HG03108 (cell line): ENCODE results near the gene CXorf49B.
"Not testable (repeated sequence)": the region's sequence is repeated elsewhere in the genome, so short reads cannot be mapped to it uniquely, and the experiment has no call there.

ENCODE experiments used
- ATAC-seq: cut with Tn5 transposase; IDR thresholded peaks from one replicate; pipeline ENCODE4 v1.9.1; 2021; ENCODE audit warnings: moderate library complexity; ENCODE audit not compliant: unreplicated experiment

The CXorf49B gene

DNA sequence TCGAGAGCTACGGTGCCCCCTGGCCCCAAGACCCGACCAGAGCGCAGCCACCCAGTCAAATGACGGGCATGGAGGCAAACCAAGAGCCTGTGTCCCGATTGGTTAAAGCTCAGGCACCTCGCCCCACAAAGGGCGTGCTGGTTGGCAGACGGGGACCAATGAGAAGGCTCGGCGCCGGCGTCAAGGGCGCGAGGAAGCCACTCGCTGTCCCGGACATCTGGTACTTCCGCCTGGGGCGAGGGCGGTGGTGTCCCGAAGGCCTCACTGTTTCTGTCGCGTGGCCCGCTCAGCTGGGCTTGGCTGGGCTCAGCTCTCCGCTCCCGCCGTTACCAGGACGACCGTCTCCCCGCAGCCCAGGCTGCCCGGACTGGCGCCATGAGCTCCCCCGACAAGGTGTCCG is at the start of gene CXorf49B:
TSS of gene CXorf49B (plus strand) at position 301 of the 400 bp plus-strand sequence. CDS start at position 376, 75 bp downstream.
- ATAC-seq, result not testable (repeated sequence)

DNA sequence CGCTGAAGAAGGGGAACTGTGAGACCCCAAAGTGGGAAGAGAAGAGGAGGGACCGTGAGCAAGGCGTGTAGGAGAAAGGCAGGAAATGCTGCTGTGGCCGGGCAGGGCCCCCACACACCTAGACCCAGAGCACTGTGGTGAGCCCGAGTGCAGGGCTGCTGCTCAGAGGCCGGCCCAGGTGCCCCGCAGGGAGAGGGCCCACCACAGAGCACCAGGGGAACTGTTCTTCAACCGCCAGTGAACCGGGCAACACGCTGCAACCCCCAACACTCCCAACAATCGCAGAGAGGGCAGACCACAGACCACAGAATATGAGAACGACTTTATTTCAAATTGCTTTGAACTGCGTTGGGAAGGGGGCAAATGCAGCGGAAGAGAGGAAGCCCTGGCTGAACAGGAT is 49.1 kb upstream of the CXorf49B start:
- not testable (repeated sequence) for ATAC-seq

DNA sequence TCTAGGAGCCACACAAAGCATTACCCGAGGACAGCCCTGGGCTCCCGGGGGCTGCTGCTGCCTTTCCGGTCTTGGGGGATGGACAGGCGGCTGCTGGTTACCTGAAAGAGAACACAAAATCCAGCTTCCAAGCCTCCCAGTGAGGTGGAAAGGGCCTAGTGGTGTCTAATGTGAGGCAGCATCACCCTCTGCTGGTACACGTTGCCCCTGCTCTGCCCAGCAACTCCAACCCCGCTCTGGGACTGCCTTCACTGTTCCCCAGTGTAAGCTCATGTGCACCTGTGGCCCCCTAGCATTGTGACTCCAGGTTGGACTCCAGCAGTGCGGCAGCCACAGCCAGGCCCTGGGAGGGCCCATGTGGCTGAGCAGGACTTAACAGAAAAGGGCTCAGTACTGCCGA is 47.6 kb upstream of the CXorf49B start:
- not testable (repeated sequence) for ATAC-seq

DNA sequence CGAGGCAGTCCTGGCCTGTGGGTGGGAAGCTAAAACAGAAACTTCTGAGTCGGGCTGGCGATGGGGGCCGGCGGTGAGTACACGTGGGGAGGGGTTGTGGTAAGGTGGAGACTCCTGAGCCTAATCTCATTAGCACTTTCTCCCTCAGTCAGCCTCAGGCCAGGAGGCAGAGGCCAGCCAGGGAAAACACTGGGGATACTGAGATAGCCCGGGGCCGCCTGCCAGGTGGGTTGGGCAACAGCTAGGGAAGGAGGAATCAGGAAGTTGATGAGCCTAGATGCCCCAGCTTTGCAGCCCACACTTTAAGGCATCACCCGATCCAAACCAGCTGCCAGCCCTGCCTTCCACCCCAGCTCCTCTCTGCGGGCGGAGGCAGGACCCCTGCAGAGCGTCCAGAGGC is 46.8 kb upstream of the CXorf49B start:
- not testable (repeated sequence) for ATAC-seq

DNA sequence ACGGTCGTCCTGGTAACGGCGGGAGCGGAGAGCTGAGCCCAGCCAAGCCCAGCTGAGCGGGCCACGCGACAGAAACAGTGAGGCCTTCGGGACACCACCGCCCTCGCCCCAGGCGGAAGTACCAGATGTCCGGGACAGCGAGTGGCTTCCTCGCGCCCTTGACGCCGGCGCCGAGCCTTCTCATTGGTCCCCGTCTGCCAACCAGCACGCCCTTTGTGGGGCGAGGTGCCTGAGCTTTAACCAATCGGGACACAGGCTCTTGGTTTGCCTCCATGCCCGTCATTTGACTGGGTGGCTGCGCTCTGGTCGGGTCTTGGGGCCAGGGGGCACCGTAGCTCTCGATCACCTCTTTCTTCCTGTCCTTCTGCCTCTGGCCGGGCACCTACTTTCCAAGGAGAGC is 45.0 kb upstream of the CXorf49B start, which contains the start of gene CXorf49:
TSS of gene CXorf49 (minus strand) at position 101 of the 400 bp plus-strand sequence. CDS start 134 bp downstream, outside the sequence.
- ATAC-seq, result not testable (repeated sequence)

DNA sequence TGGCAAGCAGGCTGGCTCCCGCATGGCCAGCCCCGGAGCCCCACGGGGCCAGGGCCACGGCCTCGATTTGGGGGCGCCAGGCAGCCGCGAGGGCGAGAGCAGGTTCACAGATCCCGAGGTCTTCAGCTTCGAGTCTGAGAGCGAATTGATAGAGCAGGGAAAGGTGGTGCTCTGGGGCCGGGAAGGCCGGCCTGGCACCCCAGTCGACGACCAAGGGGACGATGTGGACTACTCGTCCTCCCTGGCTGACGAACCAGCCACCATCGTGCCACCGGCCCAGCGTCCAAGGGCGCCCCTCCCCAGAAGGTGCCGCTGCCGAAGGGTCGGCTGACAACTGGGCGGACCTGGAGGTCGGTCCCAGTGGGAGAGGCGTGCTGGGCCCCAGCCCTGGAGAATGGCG is 44.0 kb upstream of the CXorf49B start:
- ATAC-seq, result not testable (repeated sequence)

DNA sequence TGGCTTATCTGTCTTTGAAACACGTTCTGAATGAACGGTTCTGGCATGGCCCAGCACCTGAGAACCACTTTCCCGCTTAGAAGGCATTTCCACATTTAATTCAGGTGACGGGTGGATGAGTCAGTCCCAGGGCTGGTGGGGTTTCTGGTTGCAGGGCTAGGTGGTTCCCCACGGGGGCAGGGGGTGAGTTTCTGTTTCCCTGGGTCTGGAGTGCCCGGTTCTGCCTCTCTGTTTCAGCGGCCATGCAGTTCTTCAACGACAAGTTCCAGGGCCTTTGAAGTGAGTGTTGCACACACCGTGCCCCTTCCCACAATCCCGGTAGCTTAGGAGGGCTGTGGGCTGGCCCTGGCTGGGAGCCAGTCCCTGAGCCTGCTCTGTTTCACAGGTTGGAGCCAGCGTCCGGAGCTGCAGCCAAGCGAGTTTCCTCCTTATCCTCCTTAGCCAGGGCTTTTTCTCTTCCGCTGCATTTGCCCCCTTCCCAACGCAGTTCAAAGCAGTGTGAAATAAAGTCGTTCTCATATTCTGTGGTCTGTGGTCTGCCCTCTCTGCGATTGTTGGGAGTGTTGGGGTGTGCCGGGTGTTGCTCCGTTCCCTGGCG is 42.8 kb upstream of the CXorf49B start:
- ATAC-seq, result not testable (repeated sequence)

DNA sequence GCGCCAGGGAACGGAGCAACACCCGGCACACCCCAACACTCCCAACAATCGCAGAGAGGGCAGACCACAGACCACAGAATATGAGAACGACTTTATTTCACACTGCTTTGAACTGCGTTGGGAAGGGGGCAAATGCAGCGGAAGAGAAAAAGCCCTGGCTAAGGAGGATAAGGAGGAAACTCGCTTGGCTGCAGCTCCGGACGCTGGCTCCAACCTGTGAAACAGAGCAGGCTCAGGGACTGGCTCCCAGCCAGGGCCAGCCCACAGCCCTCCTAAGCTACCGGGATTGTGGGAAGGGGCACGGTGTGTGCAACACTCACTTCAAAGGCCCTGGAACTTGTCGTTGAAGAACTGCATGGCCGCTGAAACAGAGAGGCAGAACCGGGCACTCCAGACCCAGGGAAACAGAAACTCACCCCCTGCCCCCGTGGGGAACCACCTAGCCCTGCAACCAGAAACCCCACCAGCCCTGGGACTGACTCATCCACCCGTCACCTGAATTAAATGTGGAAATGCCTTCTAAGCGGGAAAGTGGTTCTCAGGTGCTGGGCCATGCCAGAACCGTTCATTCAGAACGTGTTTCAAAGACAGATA is 2.4 kb upstream of the CXorf49B start:
- ATAC-seq, result not testable (repeated sequence)

DNA sequence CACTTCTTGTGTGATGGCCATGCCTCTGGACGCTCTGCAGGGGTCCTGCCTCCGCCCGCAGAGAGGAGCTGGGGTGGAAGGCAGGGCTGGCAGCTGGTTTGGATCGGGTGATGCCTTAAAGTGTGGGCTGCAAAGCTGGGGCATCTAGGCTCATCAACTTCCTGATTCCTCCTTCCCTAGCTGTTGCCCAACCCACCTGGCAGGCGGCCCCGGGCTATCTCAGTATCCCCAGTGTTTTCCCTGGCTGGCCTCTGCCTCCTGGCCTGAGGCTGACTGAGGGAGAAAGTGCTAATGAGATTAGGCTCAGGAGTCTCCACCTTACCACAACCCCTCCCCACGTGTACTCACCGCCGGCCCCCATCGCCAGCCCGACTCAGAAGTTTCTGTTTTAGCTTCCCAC is 1.7 kb downstream of the CXorf49B start:
- not testable (repeated sequence) for ATAC-seq

DNA sequence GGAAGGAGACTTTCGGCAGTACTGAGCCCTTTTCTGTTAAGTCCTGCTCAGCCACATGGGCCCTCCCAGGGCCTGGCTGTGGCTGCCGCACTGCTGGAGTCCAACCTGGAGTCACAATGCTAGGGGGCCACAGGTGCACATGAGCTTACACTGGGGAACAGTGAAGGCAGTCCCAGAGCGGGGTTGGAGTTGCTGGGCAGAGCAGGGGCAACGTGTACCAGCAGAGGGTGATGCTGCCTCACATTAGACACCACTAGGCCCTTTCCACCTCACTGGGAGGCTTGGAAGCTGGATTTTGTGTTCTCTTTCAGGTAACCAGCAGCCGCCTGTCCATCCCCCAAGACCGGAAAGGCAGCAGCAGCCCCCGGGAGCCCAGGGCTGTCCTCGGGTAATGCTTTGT is 2.5 kb downstream of the CXorf49B start:
- ATAC-seq, result not testable (repeated sequence)

DNA sequence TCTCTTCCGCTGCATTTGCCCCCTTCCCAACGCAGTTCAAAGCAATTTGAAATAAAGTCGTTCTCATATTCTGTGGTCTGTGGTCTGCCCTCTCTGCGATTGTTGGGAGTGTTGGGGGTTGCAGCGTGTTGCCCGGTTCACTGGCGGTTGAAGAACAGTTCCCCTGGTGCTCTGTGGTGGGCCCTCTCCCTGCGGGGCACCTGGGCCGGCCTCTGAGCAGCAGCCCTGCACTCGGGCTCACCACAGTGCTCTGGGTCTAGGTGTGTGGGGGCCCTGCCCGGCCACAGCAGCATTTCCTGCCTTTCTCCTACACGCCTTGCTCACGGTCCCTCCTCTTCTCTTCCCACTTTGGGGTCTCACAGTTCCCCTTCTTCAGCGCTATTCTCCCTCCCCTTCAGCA is 4.0 kb downstream of the CXorf49B start:
- not testable (repeated sequence) for ATAC-seq

DNA sequence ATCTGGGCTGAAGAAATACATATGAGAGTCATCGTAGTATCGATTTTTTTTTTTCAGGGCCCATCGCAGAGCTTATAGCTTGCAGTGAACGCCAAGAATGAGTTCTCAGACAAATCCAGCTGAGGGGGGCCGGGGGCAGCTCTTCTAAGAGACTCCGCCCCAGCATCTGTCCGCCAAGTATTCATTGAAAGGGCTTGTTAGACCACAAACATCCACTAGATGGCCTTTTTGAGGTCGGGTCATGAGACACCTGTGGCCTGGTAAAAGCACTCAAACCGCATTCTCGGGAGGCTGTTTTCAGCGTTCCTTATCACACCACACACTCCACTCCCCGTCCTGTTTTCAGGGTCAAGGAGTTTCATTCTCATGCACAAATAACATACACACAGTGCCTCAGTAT is 15.2 kb downstream of the CXorf49B start:
- not testable (repeated sequence) for ATAC-seq

DNA sequence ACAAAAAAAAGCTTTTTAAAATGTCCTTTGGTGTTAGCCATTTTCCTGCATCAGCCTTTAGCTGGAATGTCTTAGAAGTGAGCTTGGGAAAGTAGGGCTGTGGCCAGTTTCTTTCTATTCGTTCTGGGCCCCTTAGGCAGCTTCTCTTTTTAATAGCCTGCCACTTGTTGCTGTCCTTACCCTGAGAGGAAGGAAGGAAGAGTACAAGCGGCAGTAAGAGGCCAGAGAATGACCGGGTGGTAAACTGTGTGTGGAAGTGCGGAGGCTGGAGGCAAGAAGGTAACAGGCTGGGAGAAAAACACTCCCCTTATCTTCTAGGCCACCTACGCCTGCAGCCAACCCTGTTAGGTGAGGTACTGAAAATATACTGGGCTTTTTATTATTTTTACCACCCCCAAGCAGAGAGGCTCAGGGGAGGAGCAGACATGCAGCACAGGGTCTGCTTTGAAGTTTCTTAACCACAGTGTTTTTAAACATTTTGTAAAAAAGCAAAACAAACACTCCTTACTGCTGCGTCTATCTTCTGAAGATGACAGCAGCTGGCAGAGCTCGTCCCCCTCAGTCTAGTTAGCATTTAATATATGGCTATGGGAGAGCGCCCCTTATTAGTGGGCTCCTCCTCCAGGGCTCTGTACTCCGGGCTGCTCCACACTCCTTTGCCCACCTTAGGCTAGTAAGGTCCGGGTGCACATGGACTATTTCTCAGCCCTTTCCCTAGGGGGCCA is 19.2 kb downstream of the CXorf49B start:
- ATAC-seq, result not testable (repeated sequence)

DNA sequence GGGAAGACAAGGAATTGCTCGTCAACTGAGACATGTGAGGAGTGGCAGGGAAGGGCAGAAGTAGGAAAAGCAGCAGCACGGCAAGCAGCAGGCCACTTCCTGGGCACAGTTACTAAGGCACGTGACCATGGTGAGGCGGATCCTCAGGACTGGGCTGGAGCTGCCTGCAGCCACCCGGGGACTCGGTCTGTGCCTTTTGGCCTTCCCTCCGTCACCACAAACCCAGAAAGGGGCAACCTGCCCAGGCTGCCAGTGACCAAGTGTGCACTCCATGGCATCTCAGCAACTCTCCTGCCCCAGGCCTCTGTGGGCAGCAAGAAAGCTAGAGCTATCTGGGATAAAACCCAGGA is 19.8 kb downstream of the CXorf49B start:
- ATAC-seq, result not testable (repeated sequence)

DNA sequence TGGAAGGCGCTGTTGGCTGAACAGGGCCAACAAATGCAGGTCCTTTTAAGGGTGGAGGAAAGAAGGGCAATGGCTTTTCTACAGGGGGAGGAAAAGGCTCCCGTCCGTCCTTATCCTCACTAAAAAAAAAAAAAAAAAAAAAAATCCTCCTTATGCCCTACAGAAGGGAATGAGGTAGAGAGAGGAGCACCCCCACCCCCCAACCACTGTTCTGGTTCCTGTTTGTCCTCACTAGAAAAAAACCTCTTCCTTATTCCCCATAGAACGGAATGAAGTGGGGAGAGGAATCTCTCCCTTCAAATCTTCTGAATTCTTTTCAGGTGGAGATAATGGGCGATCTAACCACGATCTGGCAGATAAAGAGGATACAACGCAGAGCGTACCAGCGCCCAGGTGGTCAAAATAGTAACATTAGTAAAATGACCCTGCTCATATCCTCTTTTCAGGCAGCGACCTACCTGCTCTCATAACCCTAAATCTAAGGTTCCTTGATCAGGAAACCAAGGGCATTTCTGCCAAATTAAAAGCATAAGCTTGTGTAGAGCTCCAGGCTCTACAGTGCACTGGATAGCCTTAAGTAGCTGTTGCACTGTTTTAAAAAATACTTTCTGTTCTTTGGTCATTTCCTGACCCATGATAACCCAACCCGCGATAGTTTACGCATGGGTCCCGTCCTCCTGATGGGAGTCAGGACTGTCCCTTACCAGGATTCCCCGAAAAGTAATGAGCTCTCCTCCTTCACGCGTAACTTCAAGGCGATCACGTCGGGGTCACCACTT is 20.6 kb downstream of the CXorf49B start:
- not testable (repeated sequence) for ATAC-seq

DNA sequence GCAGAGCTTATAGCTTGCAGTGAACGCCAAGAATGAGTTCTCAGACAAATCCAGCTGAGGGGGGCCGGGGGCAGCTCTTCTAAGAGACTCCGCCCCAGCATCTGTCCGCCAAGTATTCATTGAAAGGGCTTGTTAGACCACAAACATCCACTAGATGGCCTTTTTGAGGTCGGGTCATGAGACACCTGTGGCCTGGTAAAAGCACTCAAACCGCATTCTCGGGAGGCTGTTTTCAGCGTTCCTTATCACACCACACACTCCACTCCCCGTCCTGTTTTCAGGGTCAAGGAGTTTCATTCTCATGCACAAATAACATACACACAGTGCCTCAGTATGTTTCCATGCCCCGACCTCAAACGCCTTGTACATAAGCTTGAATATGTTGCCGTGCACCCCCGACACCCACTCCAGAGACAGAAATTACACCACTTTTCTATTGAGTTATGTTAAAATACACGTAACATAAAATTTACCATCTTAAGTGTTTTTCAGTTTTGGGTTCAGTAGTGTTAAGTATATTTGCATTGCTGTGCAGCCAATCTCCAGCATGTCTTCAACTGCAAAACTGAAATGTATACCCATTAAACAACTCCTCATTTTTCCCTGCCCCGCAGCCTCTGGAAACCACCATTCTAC is 21.3 kb downstream of the CXorf49B start:
- ATAC-seq, result not testable (repeated sequence)

DNA sequence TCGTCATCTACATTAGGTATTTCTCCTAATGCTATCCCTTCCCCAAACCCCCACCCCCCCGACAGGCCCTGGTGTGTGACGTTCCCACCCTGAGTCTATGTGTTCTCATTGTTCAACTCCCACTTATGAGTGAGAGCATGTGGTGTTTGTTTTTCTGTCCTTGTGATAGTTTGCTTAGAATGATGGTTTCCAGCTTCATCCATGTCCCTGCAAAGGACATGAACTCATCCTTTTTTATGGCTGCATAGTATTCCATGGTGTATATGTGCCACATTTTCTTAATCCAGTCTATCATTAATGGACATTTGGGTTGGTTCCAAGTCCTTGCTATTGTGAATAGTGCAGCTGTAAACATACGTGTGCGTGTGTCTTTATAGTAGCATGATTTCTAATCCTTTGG is 43.3 kb downstream of the CXorf49B start:
- not testable (repeated sequence) for ATAC-seq

DNA sequence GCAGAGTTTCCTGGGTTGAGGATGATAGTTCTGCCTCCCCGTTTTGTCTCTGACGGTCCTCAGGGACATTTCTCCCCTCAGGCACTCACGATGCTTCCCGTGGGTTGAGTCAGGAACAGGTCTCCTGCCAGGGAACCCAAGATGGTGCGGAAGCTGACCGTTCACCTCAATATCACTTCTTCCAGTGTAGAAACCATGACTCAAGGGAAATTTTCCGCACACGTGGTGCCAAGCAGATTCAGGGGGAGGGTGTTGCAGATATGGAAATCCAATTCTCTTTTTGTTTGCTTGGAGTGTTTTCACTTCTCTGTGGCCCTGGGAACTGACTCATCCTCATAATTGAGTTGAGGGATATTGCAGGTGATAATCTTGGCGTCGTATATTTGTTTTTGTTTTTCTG is 46.7 kb downstream of the CXorf49B start:
- ATAC-seq, result no peak

DNA sequence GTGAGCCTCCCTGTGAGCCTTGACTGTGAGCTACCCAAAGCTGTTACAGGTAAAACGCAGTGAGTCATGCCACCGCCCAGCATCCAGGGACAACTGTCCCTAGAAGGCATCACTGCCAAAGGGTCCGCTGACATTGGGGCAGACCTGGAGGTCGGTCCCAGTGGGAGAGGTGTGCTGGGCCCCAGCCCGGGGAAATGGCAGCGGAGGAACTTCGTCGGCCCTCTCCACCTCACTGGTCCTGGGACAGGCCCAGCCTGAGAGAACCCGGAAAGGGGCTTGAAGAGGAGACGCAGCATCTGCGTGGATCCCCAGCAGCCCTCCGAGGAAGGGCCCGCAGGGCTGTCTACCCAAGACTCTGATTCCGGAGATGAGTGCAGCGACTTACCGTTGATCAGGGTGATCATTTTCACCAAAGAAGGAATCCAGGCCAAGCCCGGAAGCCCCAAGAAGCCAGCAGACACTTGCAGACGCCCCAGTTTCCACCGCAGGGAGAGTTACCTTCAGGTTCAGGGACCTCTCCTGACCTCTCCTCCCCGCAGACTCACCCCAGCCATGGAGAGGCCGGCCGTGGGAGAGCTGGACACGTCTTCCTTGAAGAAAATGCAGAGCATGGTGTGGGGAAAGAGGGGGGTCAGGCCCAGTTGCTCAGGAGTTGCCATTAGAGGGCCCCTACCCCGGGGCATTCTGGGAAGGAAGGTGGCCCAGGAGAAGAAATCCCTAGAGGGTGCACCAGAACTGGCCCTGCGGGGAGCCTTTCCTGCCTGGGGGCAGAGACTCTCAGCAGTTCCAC is 51.2 kb downstream of the CXorf49B start:
- no peak for ATAC-seq
